Progenitor cell of endocrine pancreas (in vitro differentiated cells): ENCODE results near the gene GTPBP6. TPM values are rescaled to one million over a fixed set of nuclear protein-coding genes. Genes with fewer than 3 reads are reported as not detected.

ENCODE experiments used
- DNase-seq: peaks from one replicate; pipeline ENCODE4 v3.0.0; 2021; ENCODE audit warnings: low spot score; ENCODE audit not compliant: unreplicated experiment
- H3K27ac Mint-ChIP-seq: 2 replicates; pipeline ENCODE4 v1.8.0; 2021; ENCODE audit warnings: mild to moderate bottlenecking, moderate library complexity, mixed read lengths
- H3K27me3 Mint-ChIP-seq: 2 replicates; pipeline ENCODE4 v1.8.0; 2021; ENCODE audit warnings: mixed read lengths
- H3K36me3 Mint-ChIP-seq: 2 replicates; pipeline ENCODE4 v1.8.0; 2022; ENCODE audit warnings: mixed read lengths; ENCODE audit not compliant: insufficient read depth
- H3K4me1 Mint-ChIP-seq: 2 replicates; pipeline ENCODE4 v1.8.0; 2021; ENCODE audit warnings: low read depth, mixed read lengths
- H3K4me3 Mint-ChIP-seq: 2 replicates; pipeline ENCODE4 v1.8.0; 2021; ENCODE audit warnings: low read depth, mild to moderate bottlenecking, moderate library complexity, mixed read lengths
- H3K9me3 Mint-ChIP-seq: 2 replicates; pipeline ENCODE4 v1.8.0; 2021; ENCODE audit warnings: low read depth, mixed read lengths
- CTCF ChIP-seq: fragments of 200-600 bp; sonication (generic); IDR thresholded peaks from one replicate; pipeline ENCODE4 v1.5.0; 2021; ENCODE audit warnings: antibody characterized with exemption, mild to moderate bottlenecking; ENCODE audit not compliant: unreplicated experiment
- total RNA-seq: library from RNA; stranded (reverse); gene quantifications from 2 replicates; pipeline ENCODE4 v1.2.1, GENCODE V29; 2021

GTPBP6 gene
- total RNA-seq, 1 donor from 2014 or later, result 72.7 TPM

- Mint-ChIP-seq H3K4me3 (peak overlapping the region; percentile 82), H3K36me3 (peaks cover 3% of the 10 kb centered on the region), H3K4me1 (peaks cover 9% of the 10 kb centered on the region), H3K27ac (peak overlapping the region; percentile 62), H3K27me3 (no peaks in the 10 kb centered on the region), H3K9me3 (no peaks in the 10 kb centered on the region)
- no peak for TF ChIP-seq CTCF
- DNase-seq, result no peak
Measured at GRCh38 chrX:320126-320783, 1.7 kb upstream of the GTPBP6 start.

GRCh38 chrX:319579-320125 is 1.1 kb upstream of the GTPBP6 start:
- H3K27ac Mint-ChIP-seq, result no peak overlapping the region
- no peak for TF ChIP-seq CTCF
- no peaks in the 10 kb centered on the region for H3K9me3 Mint-ChIP-seq
- DNase-seq, result no peak
- H3K4me1 Mint-ChIP-seq, result peaks cover 9% of the 10 kb centered on the region
- peaks cover 3% of the 10 kb centered on the region for H3K36me3 Mint-ChIP-seq
- no peaks in the 10 kb centered on the region for H3K27me3 Mint-ChIP-seq
- H3K4me3 Mint-ChIP-seq, result peak overlapping the region; percentile 82

GRCh38 chrX:318068-318738 is 393 bp downstream of the GTPBP6 start:
- peak; percentile 91 for DNase-seq
- no peak for TF ChIP-seq CTCF
- Mint-ChIP-seq H3K4me3 (peak overlapping the region; percentile 92), H3K4me1 (peaks cover 8% of the 10 kb centered on the region), H3K27me3 (no peaks in the 10 kb centered on the region), H3K9me3 (no peaks in the 10 kb centered on the region), H3K36me3 (peaks cover 7% of the 10 kb centered on the region), H3K27ac (peak overlapping the region; percentile 99)

- peak overlapping the region; percentile 99 for H3K27ac Mint-ChIP-seq
- H3K4me1 Mint-ChIP-seq, result peaks cover 6% of the 10 kb centered on the region
- no peaks in the 10 kb centered on the region for H3K27me3 Mint-ChIP-seq
- DNase-seq, result no peak
- TF ChIP-seq CTCF, result no peak
- H3K9me3 Mint-ChIP-seq, result no peaks in the 10 kb centered on the region
- H3K4me3 Mint-ChIP-seq, result peak overlapping the region; percentile 92
- H3K36me3 Mint-ChIP-seq, result peaks cover 8% of the 10 kb centered on the region
Measured at GRCh38 chrX:317424-318067, 1.1 kb downstream of the GTPBP6 start.
